ENCODE measurements around the gene PROK2. TPM values are rescaled to one million over a fixed set of nuclear protein-coding genes. Genes with fewer than 3 reads are reported as not detected.

PROK2 gene
- total RNA-seq, 2 experiments from 2014 or later = 1.3 to 1.4 TPM

GRCh38 chr3:71763426-71763825 is 21.5 kb downstream of the PROK2 start:
- Histone ChIP-seq H3K9me3 (ENCODE audit: control insufficient read depth in 1 of 2, insufficient read depth in 1 of 2, low read length in 2 of 2) (no peaks in the 10 kb centered on the region), H3K36me3 (ENCODE audit: insufficient read depth, low read length) (no peaks in the 10 kb centered on the region), H3K27ac (ENCODE audit: low read depth in 1 of 2, low read length in 2 of 2) (no peak overlapping the region), H3K4me3 (ENCODE audit: low read length) (no peak overlapping the region), H3K4me1 (ENCODE audit: insufficient read depth, low read length) (no peaks in the 10 kb centered on the region), H3K27me3 (ENCODE audit: control insufficient read depth in 1 of 2, insufficient read depth in 2 of 2, low read length in 2 of 2) (no peaks in the 10 kb centered on the region)
- Mint-ChIP-seq H3K27ac (no peak overlapping the region), H3K4me1 (ENCODE audit: low read depth) (no peaks in the 10 kb centered on the region), H3K36me3 (ENCODE audit: low read depth) (no peaks in the 10 kb centered on the region), H3K27me3 (peaks cover 6% of the 10 kb centered on the region), H3K9me3 (no peaks in the 10 kb centered on the region), H3K4me3 (no peak overlapping the region)
- ChIA-PET POLR2A (no interaction called here), CTCF (no interaction called here)
- ATAC-seq (ENCODE audit: poor library complexity) = no peak
- no peak for TF ChIP-seq CTCF (IDR thresholded peaks at IDR 0.05)
- intact Hi-C loops (cut with DNase I, micrococcal nuclease) = no loop called here
- no peak for DNase-seq

GRCh38 chr3:71760140-71760539 is 24.8 kb downstream of the PROK2 start:
- no peaks in the 10 kb centered on the region for H3K36me3 Mint-ChIP-seq (ENCODE audit: low read depth)
- H3K27me3 Mint-ChIP-seq = peaks cover 20% of the 10 kb centered on the region
- POLR2A ChIA-PET = no interaction called here
- ATAC-seq (ENCODE audit: poor library complexity) (no peak), DNase-seq (no peak)
- TF ChIP-seq CTCF (IDR thresholded peaks at IDR 0.05) = no peak
- H3K4me3 ChIP-seq (ENCODE audit: low read length) = no peak overlapping the region
- H3K27me3 ChIP-seq (ENCODE audit: control insufficient read depth in 1 of 2, insufficient read depth in 2 of 2, low read length in 2 of 2) = peaks cover 5 to 6% of the 10 kb centered on the region in 2 experiments
- H3K36me3 ChIP-seq (ENCODE audit: insufficient read depth, low read length) = no peaks in the 10 kb centered on the region
- no peaks in the 10 kb centered on the region for H3K4me1 ChIP-seq (ENCODE audit: insufficient read depth, low read length)
- CTCF ChIA-PET = no interaction called here
- no peak overlapping the region for H3K4me3 Mint-ChIP-seq
- no peaks in the 10 kb centered on the region for H3K4me1 Mint-ChIP-seq (ENCODE audit: low read depth)
- H3K9me3 ChIP-seq (ENCODE audit: control insufficient read depth in 1 of 2, insufficient read depth in 1 of 2, low read length in 2 of 2) = no peaks in the 10 kb centered on the region
- no peaks in the 10 kb centered on the region for H3K9me3 Mint-ChIP-seq
- no peak overlapping the region for H3K27ac Mint-ChIP-seq
- H3K27ac ChIP-seq (ENCODE audit: low read depth in 1 of 2, low read length in 2 of 2) = no peak overlapping the region
- intact Hi-C loops (cut with DNase I, micrococcal nuclease) = no loop called here

- no peak for TF ChIP-seq CTCF (IDR thresholded peaks at IDR 0.05)
- Mint-ChIP-seq H3K27ac (no peak overlapping the region), H3K4me1 (ENCODE audit: low read depth) (no peaks in the 10 kb centered on the region), H3K4me3 (no peak overlapping the region), H3K27me3 (peaks cover 24% of the 10 kb centered on the region), H3K9me3 (no peaks in the 10 kb centered on the region), H3K36me3 (ENCODE audit: low read depth) (no peaks in the 10 kb centered on the region)
- peaks cover 3% of the 10 kb centered on the region for H3K4me1 ChIP-seq (ENCODE audit: insufficient read depth, low read length)
- CTCF ChIA-PET = no interaction called here
- no peak overlapping the region for H3K27ac ChIP-seq (ENCODE audit: low read depth in 1 of 2, low read length in 2 of 2)
- ATAC-seq (ENCODE audit: poor library complexity) (no peak), DNase-seq (peak in 2 of 14 experiments; percentile 18)
- intact Hi-C loops (cut with DNase I, micrococcal nuclease) = no loop called here
- peaks cover 9 to 10% of the 10 kb centered on the region in 2 experiments for H3K27me3 ChIP-seq (ENCODE audit: control insufficient read depth in 1 of 2, insufficient read depth in 2 of 2, low read length in 2 of 2)
- H3K4me3 ChIP-seq (ENCODE audit: low read length) = no peak overlapping the region
- H3K9me3 ChIP-seq (ENCODE audit: control insufficient read depth in 1 of 2, insufficient read depth in 1 of 2, low read length in 2 of 2) = peaks cover 0 to 4% of the 10 kb centered on the region in 2 experiments
- H3K36me3 ChIP-seq (ENCODE audit: insufficient read depth, low read length) = no peaks in the 10 kb centered on the region
- POLR2A ChIA-PET = no interaction called here
These were observed 25.5 kb downstream of the PROK2 start for GRCh38 chr3:71759401-71759800.
